Stomach smooth muscle (tissue), 2 donors: ENCODE data around the gene TNFRSF19.

Source experiments
- H3K27ac ChIP-seq: one replicate; pipeline ENCODE4 v1.7.0; 2013; ENCODE audit warnings: mild to moderate bottlenecking, low read length, inconsistent platforms
- H3K27me3 ChIP-seq, 2 donors: one replicate each; pipeline ENCODE4 v1.7.0; 2013; ENCODE audit warnings: low read length in 2 of 2; ENCODE audit not compliant: insufficient read depth in 2 of 2, control insufficient read depth in 1 of 2
- H3K36me3 ChIP-seq, 2 donors: one replicate each; pipeline ENCODE4 v1.7.0; 2013; ENCODE audit warnings: low read length in 2 of 2; ENCODE audit not compliant: control insufficient read depth in 2 of 2, insufficient read depth in 2 of 2
- H3K4me1 ChIP-seq: one replicate; pipeline ENCODE4 v1.7.0; 2013; ENCODE audit warnings: low read length; ENCODE audit not compliant: control insufficient read depth, insufficient read depth
- H3K4me3 ChIP-seq, 2 donors: one replicate each; pipeline ENCODE4 v1.7.0; 2013; ENCODE audit warnings: low read length in 2 of 2
- H3K9ac ChIP-seq, 2 donors: one replicate each; pipeline ENCODE4 v1.7.0; 2013; ENCODE audit warnings: low read length in 2 of 2, mild to moderate bottlenecking in 1 of 2
- H3K9me3 ChIP-seq, 2 donors: one replicate each; pipeline ENCODE4 v1.7.0; 2013; ENCODE audit warnings: low read length in 2 of 2; ENCODE audit not compliant: control insufficient read depth in 2 of 2
- donor health status: healthy.
- donor health status: Pancreatic carcinoma.

Gene TNFRSF19

DNA sequence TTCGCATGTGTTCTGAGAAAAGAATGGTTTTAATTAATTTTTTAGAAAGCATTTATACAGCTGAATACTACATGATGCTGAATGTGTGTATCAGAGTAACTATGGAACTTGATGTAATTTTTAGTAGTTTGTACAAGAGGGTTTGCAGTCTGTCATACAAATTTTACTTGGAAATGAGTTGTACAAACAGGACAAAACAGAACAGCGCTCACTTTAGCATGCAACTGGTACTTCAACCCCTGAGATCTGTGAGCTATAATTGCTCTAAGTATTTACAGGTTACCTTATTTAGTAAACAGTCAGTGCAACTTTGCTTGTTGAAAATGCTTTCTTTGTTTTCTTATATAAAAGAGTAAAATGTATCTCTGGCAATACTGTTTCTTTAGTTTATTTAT lies 706 bp downstream of the TNFRSF19 start:
- Histone ChIP-seq H3K27ac (no peak overlapping the region), H3K4me1 (no peaks in the 10 kb centered on the region), H3K27me3 (peaks cover 16 to 31% of the 10 kb centered on the region in 2 donors), H3K9me3 (no peaks in the 10 kb centered on the region), H3K4me3 (no peak overlapping the region), H3K9ac (no peak overlapping the region), H3K36me3 (no peaks in the 10 kb centered on the region)

DNA sequence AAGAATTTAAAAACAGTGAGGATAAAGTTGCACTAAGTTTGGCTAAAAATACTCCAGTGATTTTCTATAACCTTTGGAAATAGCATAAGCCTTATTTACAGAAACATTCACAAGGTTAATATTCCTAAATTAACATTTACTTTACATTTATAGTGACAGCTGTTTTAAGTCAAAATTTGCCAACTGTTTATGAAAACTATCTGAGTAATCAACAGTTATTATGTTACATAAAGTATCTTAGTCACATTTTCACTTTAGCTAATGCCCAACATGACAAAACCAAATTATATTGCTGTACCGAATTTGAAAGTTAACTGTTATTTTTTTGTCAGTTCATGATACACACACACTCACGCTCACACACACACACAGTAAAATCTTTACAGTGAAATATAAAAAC lies 1.2 kb downstream of the TNFRSF19 start:
- Histone ChIP-seq H3K36me3 (no peaks in the 10 kb centered on the region), H3K4me3 (no peak overlapping the region), H3K4me1 (no peaks in the 10 kb centered on the region), H3K27ac (no peak overlapping the region), H3K27me3 (peaks cover 16 to 31% of the 10 kb centered on the region in 2 donors), H3K9ac (no peak overlapping the region), H3K9me3 (no peaks in the 10 kb centered on the region)

DNA sequence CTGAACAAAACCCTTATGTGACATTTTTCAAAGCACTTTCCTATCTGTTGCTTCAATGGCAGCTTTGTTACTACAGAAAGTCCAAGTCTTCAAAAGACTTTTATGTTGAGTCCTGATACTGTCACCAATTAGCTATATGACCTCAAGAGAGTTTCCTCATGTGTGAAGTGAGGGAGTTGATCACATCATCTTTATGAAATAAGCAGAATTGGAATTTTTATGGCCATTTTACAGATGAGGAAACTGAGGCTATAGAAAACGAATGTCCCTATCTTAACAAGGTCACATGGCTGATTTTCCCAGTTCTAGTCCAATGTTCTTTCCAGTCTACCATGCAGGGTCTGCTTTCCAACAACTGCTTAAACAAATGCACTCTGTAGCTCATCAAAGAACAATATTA lies 2.6 kb downstream of the TNFRSF19 start:
- no peaks in the 10 kb centered on the region for H3K36me3 ChIP-seq
- no peaks in the 10 kb centered on the region for H3K9me3 ChIP-seq
- H3K4me3 ChIP-seq = no peak overlapping the region
- H3K27ac ChIP-seq = no peak overlapping the region
- peaks cover 21 to 31% of the 10 kb centered on the region in 2 donors for H3K27me3 ChIP-seq
- no peak overlapping the region for H3K9ac ChIP-seq
- no peaks in the 10 kb centered on the region for H3K4me1 ChIP-seq

GRCh38 chr13:23574421-23575145 lies 4.4 kb downstream of the TNFRSF19 start:
- no peak overlapping the region for H3K9ac ChIP-seq
- peaks cover 22 to 31% of the 10 kb centered on the region in 2 donors for H3K27me3 ChIP-seq
- H3K4me1 ChIP-seq = peaks cover 11% of the 10 kb centered on the region
- no peak overlapping the region for H3K27ac ChIP-seq
- H3K9me3 ChIP-seq = no peaks in the 10 kb centered on the region
- H3K36me3 ChIP-seq = no peaks in the 10 kb centered on the region
- no peak overlapping the region for H3K4me3 ChIP-seq

GRCh38 chr13:23575632-23576031 lies 5.4 kb downstream of the TNFRSF19 start:
- Histone ChIP-seq H3K27ac (no peak overlapping the region), H3K9ac (no peak overlapping the region), H3K9me3 (no peaks in the 10 kb centered on the region), H3K4me1 (peaks cover 17% of the 10 kb centered on the region), H3K27me3 (peaks cover 16 to 23% of the 10 kb centered on the region in 2 donors), H3K36me3 (no peaks in the 10 kb centered on the region), H3K4me3 (no peak overlapping the region)

DNA sequence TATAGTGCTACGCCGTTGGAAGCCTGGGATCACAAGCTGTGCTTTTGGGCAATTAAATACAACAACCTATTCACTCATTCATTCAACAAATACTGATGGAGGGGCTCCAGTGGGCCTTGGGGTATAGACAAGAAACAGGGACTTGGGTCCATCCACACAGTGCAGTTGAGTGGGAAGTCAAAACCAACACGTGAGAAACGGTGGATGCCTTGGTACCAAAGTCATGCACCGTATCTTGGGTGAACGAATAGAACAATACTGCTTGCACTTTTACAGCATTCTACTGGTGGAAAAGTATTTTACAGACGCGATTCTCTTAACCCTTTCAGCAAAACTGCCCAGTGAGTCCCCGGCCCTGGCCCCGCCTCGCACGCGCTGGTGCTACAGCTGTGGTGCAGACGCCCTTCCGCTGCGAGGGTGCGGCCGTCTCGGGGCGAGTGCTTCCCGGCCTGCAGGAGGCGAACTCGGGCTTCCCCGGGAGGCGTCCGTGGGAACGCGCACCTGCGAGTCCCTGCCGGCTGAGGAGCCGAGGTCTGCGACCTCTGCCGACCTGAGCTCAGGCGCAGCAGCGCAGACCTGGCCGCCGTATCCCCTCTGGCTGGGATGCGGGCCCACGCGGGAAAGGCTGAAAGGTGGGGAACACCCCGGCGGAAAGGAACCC lies 8.3 kb downstream of the TNFRSF19 start:
- H3K27me3 ChIP-seq = peaks cover 0 to 10% of the 10 kb centered on the region in 2 donors
- H3K9ac ChIP-seq = peak overlapping the region; percentile 54 to 64
- peak overlapping the region; percentile 80 to 83 for H3K4me3 ChIP-seq
- no peaks in the 10 kb centered on the region for H3K36me3 ChIP-seq
- H3K4me1 ChIP-seq = peaks cover 17% of the 10 kb centered on the region
- no peaks in the 10 kb centered on the region for H3K9me3 ChIP-seq
- H3K27ac ChIP-seq = no peak overlapping the region

GRCh38 chr13:23579072-23579895 lies 9.1 kb downstream of the TNFRSF19 start:
- Histone ChIP-seq H3K27ac (no peak overlapping the region), H3K9ac (peak overlapping the region; percentile 54 to 64), H3K4me3 (peak overlapping the region; percentile 80 to 83), H3K9me3 (no peaks in the 10 kb centered on the region), H3K4me1 (peaks cover 17% of the 10 kb centered on the region), H3K36me3 (no peaks in the 10 kb centered on the region), H3K27me3 (peaks cover 0 to 10% of the 10 kb centered on the region in 2 donors)

DNA sequence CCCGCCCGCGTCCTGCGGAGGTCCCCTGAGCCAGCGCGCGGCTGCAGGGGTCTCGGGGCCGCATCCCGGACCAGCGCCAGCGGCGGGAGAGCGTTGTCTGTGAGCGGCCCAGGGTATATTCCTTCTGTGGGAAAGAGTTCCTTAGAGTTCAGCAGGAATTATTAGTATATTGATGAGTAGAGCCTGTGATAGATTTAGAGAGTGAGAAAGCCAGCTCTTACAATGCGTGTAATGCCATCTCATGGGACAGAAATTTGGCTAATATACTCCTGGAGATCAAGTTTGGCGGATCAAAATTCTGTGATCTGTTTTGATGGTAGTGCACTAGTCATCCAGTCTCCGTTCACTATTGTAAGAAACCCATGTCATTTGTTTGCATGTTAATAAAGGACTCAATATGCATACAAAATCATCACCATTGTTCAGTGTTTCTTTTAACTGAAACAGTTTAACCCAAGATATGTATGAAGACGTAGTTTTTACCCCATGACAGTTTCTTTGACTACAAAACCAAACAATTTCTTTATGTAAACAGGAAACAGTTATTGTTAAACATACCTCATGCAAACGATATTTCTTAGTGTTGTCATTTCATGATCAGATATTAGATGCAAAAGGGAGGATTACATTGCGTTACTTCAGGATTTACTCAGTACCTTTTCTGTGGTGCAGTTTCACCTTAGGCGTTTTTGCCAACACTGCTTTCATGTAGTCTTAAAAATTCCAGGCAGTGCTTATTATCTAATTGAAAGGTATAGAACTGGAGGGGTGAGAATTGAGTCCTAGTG lies 9.9 kb downstream of the TNFRSF19 start:
- Histone ChIP-seq H3K9ac (peak overlapping the region in 1 of 2 donors; percentile 36), H3K36me3 (no peaks in the 10 kb centered on the region), H3K9me3 (no peaks in the 10 kb centered on the region), H3K27ac (no peak overlapping the region), H3K4me1 (peaks cover 17% of the 10 kb centered on the region), H3K27me3 (peaks cover 0 to 6% of the 10 kb centered on the region in 2 donors), H3K4me3 (peak overlapping the region; percentile 80 to 83)

DNA sequence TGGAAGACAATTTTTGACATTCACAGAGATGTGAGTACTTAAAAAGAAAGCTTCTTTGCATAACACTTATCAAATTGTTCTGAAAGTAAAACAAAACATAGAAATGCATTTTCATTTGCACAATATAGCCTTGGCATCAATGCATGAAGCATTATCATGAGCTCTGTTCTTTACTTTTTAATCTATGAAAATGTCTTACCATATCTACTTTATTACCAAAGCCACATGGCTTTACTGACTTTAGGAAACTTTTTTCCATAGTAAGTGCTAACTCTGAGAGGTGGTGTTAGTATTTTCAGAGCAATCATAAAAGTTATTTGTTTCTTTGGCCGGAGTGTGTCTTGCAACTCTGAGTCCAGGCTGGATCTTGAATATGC lies 10.5 kb downstream of the TNFRSF19 start:
- Histone ChIP-seq H3K9ac (no peak overlapping the region), H3K4me1 (peaks cover 17% of the 10 kb centered on the region), H3K27ac (no peak overlapping the region), H3K9me3 (no peaks in the 10 kb centered on the region), H3K27me3 (peaks cover 0 to 6% of the 10 kb centered on the region in 2 donors), H3K4me3 (no peak overlapping the region), H3K36me3 (no peaks in the 10 kb centered on the region)

DNA sequence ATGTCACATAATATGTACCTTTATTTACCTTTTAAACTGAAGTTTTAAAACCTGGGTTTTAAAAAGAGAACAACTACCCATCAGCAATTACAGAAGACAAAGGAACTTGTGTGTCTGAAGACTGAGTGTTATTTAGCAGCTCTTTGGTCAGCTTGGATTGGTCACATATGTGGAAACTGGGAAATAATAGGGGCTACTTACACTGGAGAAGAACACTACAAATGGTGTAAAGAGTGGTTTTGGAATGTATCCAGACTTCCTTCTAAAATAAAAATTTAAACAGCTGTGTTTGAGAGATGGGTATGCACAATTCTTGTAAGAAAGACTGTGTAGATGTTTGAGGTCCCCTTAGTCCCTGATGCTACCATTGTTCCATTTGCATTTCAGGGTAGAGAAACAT lies 13.3 kb downstream of the TNFRSF19 start:
- no peaks in the 10 kb centered on the region for H3K9me3 ChIP-seq
- peaks cover 14% of the 10 kb centered on the region for H3K4me1 ChIP-seq
- H3K9ac ChIP-seq = no peak overlapping the region
- no peak overlapping the region for H3K27ac ChIP-seq
- H3K4me3 ChIP-seq = no peak overlapping the region
- H3K27me3 ChIP-seq = no peaks in the 10 kb centered on the region
- H3K36me3 ChIP-seq = no peaks in the 10 kb centered on the region
